Tibial nerve (tissue), 4 donors: ENCODE results near the gene PRKAR1A.

Experiments
- EP300 ChIP-seq, 2 donors: sonication (generic); formaldehyde crosslinking; IDR thresholded peaks; one replicate each; pipeline ENCODE4 v1.6.1; 2017; ENCODE audit warnings: antibody characterized with exemption in 2 of 2, mild to moderate bottlenecking in 1 of 2
- POLR2A ChIP-seq, 2 donors: fragments of 450-650 bp; IDR thresholded peaks; one replicate each; pipeline ENCODE4 v1.6.1; 2017; ENCODE audit warnings: antibody characterized with exemption in 2 of 2, mild to moderate bottlenecking in 2 of 2, moderate library complexity in 2 of 2
- TF ChIP-seq, protein P1 (sequence below), 5 experiments: fragments of 200-600 bp in 3 of 5; fragments of 450-650 bp in 2 of 5; sonication (generic) in 3 of 5; IDR thresholded peaks; one replicate each; pipeline ENCODE4 v1.5.1; 2016 to 2019; ENCODE audit warnings: antibody characterized with exemption in 5 of 5, mild to moderate bottlenecking in 3 of 5, moderate library complexity in 2 of 5

DNA sequence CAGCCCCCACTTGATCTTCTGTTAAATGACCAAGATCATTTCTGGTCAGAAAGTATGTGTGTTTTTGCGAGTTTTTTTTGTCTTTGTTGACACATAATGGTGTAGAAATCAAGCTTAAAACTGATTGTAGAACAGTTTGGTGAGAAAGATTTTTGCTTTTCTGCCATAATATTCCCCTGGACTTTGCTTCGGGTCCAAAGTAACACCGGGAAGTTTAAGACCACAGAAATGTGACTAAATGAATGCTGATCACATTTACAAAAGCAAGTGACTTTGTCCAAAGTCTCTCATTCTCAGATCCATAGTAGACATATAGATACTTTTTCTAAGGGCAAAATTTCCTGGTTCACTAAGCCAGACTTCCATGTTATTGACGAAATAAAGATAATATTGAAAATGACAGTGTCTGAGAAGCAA is 86.3 kb downstream of the PRKAR1A start:
- TF ChIP-seq, protein P1, sequence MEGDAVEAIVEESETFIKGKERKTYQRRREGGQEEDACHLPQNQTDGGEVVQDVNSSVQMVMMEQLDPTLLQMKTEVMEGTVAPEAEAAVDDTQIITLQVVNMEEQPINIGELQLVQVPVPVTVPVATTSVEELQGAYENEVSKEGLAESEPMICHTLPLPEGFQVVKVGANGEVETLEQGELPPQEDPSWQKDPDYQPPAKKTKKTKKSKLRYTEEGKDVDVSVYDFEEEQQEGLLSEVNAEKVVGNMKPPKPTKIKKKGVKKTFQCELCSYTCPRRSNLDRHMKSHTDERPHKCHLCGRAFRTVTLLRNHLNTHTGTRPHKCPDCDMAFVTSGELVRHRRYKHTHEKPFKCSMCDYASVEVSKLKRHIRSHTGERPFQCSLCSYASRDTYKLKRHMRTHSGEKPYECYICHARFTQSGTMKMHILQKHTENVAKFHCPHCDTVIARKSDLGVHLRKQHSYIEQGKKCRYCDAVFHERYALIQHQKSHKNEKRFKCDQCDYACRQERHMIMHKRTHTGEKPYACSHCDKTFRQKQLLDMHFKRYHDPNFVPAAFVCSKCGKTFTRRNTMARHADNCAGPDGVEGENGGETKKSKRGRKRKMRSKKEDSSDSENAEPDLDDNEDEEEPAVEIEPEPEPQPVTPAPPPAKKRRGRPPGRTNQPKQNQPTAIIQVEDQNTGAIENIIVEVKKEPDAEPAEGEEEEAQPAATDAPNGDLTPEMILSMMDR (IDR thresholded peaks at IDR 0.05): no peak
- TF ChIP-seq POLR2A (IDR thresholded peaks at IDR 0.05): no peak
- no peak for TF ChIP-seq EP300 (IDR thresholded peaks at IDR 0.05)
